H1 (cell line): ENCODE measurements around the gene ATP6AP1.
"Not testable (repeated sequence)": the region's sequence is repeated elsewhere in the genome, so short reads cannot be mapped to it uniquely, and the experiment has no call there.

ENCODE experiments used
- ATF2 ChIP-seq: IDR thresholded peaks from 2 replicates; pipeline ENCODE4 v1.6.1; 2012; ENCODE audit warnings: low read length, inconsistent platforms
- CTCF ChIP-seq, 3 experiments: IDR thresholded peaks; 1 replicate in 2 of 3; 2 replicates in 1 of 3; pipeline versions ENCODE4 v1.5.1 to v1.6.1; 2011; ENCODE audit warnings: low read length in 3 of 3, mild to moderate bottlenecking in 3 of 3, inconsistent platforms in 2 of 3, low read depth in 1 of 3, moderate library complexity in 1 of 3; ENCODE audit not compliant: insufficient read depth in 1 of 3; ENCODE audit errors: control extremely low read depth in 1 of 3
- EP300 ChIP-seq, 2 experiments: IDR thresholded peaks; 1 replicate in 1 of 2; 2 replicates in 1 of 2; pipeline ENCODE4 v1.6.1; 2011 to 2012; ENCODE audit warnings: low read depth in 2 of 2, low read length in 2 of 2, mild to moderate bottlenecking in 2 of 2, borderline replicate concordance in 1 of 2, inconsistent platforms in 1 of 2, moderate library complexity in 1 of 2
- EZH2 ChIP-seq: fragments of 200-600 bp; sonication (generic); IDR thresholded peaks from 2 replicates; pipeline ENCODE4 v1.7.1; 2012; ENCODE audit warnings: low read depth, mild to moderate bottlenecking, moderate library complexity, low read length, inconsistent platforms; ENCODE audit not compliant: severe bottlenecking
- POLR2A ChIP-seq, 2 experiments: IDR thresholded peaks; 1 replicate in 1 of 2; 2 replicates in 1 of 2; pipeline ENCODE4 v1.6.1; 2011; ENCODE audit warnings: low read depth in 2 of 2, low read length in 2 of 2, mild to moderate bottlenecking in 2 of 2; ENCODE audit errors: control extremely low read depth in 1 of 2
- POLR2AphosphoS5 ChIP-seq: IDR thresholded peaks from 2 replicates; pipeline ENCODE4 v1.6.1; 2011; ENCODE audit warnings: low read depth, low read length
- RAD21 ChIP-seq, 2 experiments: IDR thresholded peaks in 1 of 2; conservative IDR thresholded peaks in 1 of 2; 2 replicates each; pipeline ENCODE4 v1.6.1; 2011; ENCODE audit warnings: low read depth in 2 of 2, low read length in 2 of 2, improper control_type of control experiment in 1 of 2, inconsistent platforms in 1 of 2, mild to moderate bottlenecking in 1 of 2, moderate library complexity in 1 of 2
- RNF2 ChIP-seq: fragments of 200-900, 300-1000 bp; sonication (generic); IDR thresholded peaks from 2 replicates; pipeline ENCODE4 v1.7.1; 2016; ENCODE audit warnings: borderline replicate concordance, low read depth, mild to moderate bottlenecking, antibody characterized with exemption, low read length; ENCODE audit not compliant: poor library complexity, severe bottlenecking; ENCODE audit errors: missing control alignments
- SUZ12 ChIP-seq: fragments of 200-600 bp; sonication (generic); IDR thresholded peaks from 2 replicates; pipeline ENCODE4 v1.6.1; 2012; ENCODE audit warnings: mild to moderate bottlenecking, inconsistent platforms, low read length, moderate library complexity, mixed read lengths
- TEAD4 ChIP-seq: IDR thresholded peaks from 2 replicates; pipeline ENCODE4 v1.6.1; 2012; ENCODE audit warnings: low read depth, low read length, inconsistent platforms, mixed read lengths

GRCh38 chrX:154396363-154396762, 32.1 kb upstream of the ATP6AP1 start:
- not testable (repeated sequence) for TF ChIP-seq RNF2; EP300 (IDR thresholded peaks at IDR 0.05; ENCODE audit: borderline replicate concordance in 1 of 2, low read depth in 2 of 2, low read length in 2 of 2); POLR2A (IDR thresholded peaks at IDR 0.05; ENCODE audit: control extremely low read depth in 1 of 2, low read depth in 2 of 2, low read length in 2 of 2); ATF2; CTCF (IDR thresholded peaks at IDR 0.05; ENCODE audit: control extremely low read depth in 1 of 3, insufficient read depth in 1 of 3, low read depth in 1 of 3, low read length in 3 of 3); SUZ12; POLR2AphosphoS5; EZH2; RAD21 (IDR thresholded peaks at IDR 0.05 in 1 of 2, conservative IDR thresholded peaks at IDR 0.05 in 1 of 2; ENCODE audit: low read depth in 2 of 2, low read length in 2 of 2); TEAD4
